ENCODE measurements around the gene MDP1.

DNA sequence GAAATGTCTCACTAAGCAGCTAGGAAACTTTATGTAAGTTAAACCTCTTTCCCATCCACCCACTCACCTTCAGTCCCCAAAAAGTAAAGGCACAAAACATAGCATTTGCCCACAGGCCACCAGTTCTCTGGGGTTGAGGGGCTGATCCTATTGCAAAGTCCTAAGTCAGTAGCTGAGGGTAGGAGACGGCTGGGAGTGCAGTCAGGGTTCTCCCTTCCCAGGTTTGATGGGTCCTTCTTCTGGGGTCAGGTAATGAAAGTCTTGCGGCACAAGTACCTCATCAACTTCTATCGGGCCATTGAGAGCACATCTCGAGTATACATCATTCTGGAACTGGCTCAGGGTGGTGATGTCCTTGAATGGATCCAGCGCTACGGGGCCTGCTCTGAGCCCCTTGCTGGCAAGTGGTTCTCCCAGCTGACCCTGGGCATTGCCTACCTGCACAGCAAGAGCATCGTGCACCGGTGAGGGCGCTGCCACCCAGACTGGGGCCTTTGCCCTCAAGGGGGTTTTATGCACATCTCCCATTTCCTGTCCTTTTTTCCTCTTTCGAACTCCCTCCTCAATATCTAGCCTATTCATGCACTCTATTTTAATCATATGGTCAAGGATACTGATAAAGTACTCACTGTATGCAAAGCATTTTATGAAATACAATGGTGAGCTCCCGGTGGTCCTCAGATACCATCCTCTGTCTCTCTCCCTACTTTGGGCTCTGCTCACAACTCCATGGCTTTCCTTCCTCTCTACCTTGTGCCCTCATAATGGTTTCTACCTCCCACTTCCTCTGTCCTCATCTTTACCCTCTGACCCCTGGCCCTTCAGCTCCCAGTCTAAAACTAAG, 9.4 kb downstream of the MDP1 start:
- TF ChIP-seq GATA2 (IDR thresholded peaks at IDR 0.05; ENCODE audit: low read depth, low read length) (no peak), GATA3 (IDR thresholded peaks at IDR 0.05; ENCODE audit: low read depth, low read length) (no peak)

Measured in SH-SY5Y (cell line).